GM18520 (cell line): ENCODE data around the gene OR6Y1.

ENCODE experiments used
- ATAC-seq: cut with Tn5 transposase; IDR thresholded peaks from one replicate; pipeline ENCODE4 v1.9.1; 2021; ENCODE audit not compliant: unreplicated experiment

The OR6Y1 gene, protein sequence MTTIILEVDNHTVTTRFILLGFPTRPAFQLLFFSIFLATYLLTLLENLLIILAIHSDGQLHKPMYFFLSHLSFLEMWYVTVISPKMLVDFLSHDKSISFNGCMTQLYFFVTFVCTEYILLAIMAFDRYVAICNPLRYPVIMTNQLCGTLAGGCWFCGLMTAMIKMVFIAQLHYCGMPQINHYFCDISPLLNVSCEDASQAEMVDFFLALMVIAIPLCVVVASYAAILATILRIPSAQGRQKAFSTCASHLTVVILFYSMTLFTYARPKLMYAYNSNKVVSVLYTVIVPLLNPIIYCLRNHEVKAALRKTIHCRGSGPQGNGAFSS

DNA sequence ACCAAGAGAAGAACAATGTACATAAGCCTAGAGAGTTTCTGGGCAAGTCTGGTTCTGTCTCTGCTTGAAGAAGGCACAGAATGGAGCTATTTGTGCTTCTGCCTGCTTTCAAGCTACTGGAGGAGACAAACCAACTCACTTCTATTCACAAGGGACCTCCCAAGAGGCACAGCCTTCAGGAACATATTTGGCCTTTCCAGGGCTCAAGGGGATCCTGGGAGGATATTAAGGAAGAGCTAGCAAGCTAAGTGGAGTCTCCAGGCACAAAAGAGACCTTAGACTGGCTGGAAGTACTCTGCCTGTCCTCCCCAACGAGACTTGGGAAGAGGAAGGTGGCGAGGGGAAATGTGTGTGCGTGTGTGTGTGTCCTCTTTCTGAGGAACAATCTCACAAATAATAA, at the start of gene OR6Y1:
Gene OR6Y1 (minus strand): TSS at position 54 of the 400 bp plus-strand sequence. CDS start 6,300 bp downstream, outside the sequence.
- ATAC-seq, result no peak

DNA sequence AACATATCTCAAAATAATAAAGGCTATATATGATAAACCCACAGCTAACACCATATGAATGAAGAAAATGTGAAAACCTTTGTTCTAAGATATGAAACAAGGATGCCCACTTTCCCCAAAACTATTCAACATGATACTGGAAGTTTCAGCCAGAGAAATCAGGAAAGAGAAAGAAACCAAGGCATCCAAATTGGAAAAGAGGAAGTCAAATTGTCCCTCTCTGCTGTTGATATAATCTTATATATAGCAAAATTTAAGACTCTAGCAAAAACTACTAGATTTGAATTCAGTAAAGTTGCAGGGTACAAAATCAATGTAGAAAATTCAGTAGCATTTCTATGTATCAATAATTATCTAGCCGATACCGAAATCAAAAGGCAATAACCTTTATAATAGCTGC, 46.5 kb upstream of the OR6Y1 start:
- ATAC-seq, result no peak

- ATAC-seq, result no peak
Observed at GRCh38 chr1:158586942-158587341, 32.7 kb upstream of the OR6Y1 start.

- no peak for ATAC-seq
Observed at GRCh38 chr1:158583962-158584361, 29.8 kb upstream of the OR6Y1 start.

DNA sequence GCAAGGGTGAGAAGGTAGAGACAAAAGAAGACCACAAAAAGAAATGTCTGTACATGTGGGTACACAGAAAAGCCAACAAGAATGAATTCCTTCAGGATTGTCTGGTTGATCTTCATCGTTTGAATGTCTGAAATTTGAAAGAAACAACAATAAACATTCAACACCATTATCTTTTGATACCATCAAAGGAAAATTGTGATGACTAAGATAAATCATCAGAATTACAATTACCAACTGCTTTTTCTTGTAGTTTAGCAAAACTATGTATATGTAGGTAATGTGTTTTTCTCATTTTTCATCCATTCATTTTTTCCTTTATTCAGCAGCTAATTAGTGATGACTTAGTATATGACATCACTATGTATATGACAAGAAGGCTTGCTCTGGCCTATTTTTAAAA, 25.5 kb upstream of the OR6Y1 start, which contains the start of gene OR10X1:
Gene OR10X1 (minus strand): TSS at position 167 of the 400 bp plus-strand sequence. CDS start 0 bp downstream, at position 167.
- ATAC-seq, result no peak

- no peak for ATAC-seq
Observed at GRCh38 chr1:158577561-158577960, 23.4 kb upstream of the OR6Y1 start.

GRCh38 chr1:158572226-158572625, 18.0 kb upstream of the OR6Y1 start:
- ATAC-seq, result no peak

- no peak for ATAC-seq
Observed at GRCh38 chr1:158570480-158570879, 16.3 kb upstream of the OR6Y1 start, which contains the start of gene OR6P1. TSS of gene OR6P1 (minus strand) at chr1:158570580. CDS start at chr1:158563604, 6,976 bp downstream.

GRCh38 chr1:158564608-158565007, 10.4 kb upstream of the OR6Y1 start:
- no peak for ATAC-seq

- ATAC-seq, result no peak
Observed at GRCh38 chr1:158563853-158564252, 9.6 kb upstream of the OR6Y1 start.

DNA sequence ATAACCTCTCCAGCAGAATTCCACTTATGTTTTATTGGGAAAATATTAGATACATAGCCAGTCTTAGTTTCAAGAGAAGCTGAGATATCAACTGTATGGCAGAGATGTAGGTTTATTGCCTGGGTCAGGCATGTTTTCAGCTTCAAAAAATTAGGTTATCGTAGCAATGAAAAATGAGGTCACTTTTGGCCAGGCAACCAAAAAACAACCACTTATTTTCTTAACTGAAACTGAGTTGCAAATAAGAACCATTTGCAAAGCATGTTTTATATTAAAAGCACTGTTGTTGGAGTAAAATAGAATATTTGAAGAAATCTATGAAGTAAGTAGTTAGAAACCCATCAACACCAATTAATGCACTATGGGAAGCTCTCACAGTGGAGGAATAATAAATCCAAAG, 5.5 kb upstream of the OR6Y1 start:
- no peak for ATAC-seq

- ATAC-seq, result no peak
Observed at GRCh38 chr1:158552296-158552695, 1.9 kb downstream of the OR6Y1 start.

- ATAC-seq, result no peak
Observed at GRCh38 chr1:158547533-158547932, 6.7 kb downstream of the OR6Y1 start.

DNA sequence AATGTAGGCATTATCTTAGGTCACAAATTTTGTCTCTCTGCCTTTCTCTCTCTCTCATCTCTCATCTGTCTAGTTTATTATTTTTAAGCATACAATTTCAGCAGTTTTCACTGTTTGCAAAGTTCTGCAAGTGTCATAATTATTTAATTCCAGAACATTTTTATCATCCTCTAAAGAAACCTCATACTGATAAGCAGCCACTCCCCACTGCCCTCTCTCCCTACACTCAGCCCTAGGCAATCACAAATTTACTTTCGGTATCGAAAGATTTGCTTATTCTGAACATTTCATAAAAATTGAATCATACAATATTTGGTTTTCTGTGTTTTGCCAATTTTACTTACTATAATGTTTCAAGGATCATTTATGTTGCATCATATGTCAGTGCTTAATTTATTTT, 16.6 kb downstream of the OR6Y1 start:
- no peak for ATAC-seq

DNA sequence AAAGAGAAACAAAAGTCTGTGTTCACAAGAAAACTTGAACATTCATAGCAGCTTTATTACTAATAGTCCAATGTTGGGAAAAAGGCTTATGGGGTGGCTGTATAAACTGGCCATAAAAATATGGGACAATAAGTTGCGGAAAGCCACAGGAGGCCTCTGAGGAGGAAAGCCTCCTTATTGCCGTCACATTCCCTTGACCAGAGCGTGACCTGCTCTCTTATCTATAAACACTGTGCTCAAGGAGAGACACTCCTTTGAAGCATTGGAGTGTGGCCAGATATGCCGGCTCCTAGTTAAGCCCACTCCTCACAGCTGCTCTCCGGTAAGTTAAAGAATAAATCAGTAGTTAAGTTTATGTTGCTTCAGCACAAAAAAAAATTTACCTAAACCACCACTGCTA, 19.7 kb downstream of the OR6Y1 start:
- no peak for ATAC-seq

- no peak for ATAC-seq
Observed at GRCh38 chr1:158527190-158527815, 26.9 kb downstream of the OR6Y1 start.

DNA sequence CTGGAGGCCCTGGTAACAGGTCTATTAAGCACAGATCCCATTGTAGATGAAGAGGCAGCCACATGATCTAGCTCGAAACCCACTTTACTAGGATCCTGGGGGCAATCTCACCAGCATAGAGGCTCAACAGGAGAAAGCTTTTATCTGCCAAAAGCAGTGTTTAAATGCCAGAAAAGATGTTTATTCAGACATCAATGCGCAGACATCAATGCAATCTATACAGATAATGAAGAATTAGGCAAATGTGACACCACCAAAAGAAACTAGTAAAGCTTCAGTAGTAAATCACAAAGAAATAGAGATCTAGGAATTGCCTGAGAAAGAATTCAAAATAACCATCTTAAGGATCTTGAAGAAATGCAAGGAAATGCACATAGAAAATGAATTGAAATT, 32.5 kb downstream of the OR6Y1 start:
- ATAC-seq, result no peak

DNA sequence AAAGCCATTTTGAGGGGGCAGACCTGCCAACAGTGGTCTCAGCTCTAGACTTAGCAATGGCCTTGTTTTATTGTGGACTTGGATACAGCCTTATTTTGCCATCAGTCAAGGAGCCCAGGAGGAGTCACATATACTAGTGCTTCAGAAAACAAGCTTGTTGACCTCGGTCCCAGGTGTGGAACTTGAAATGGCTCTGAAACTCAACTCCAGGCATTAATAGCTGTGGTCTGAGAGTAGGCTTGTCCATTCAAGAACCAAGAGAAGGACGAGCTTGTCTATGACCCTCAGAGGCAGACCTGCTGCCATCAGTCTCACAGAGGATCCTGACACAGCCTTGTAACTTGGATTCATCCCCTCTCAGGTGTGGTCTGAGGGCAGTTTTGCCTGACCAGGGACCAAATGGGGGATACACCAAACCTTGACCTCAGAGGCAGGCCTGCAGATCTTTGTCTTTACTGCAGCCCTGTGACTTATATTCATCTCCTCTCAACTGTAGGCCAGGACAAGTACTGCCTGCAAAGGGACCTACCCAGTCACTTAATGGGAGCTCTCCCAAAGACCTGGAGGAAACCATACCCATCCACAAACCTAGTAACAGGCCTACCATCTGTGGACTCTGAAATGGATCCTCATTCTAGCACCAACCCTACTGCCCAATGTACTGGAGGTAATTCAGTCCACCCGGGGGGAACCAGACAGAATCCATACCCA, 33.1 kb downstream of the OR6Y1 start:
- ATAC-seq, result no peak

DNA sequence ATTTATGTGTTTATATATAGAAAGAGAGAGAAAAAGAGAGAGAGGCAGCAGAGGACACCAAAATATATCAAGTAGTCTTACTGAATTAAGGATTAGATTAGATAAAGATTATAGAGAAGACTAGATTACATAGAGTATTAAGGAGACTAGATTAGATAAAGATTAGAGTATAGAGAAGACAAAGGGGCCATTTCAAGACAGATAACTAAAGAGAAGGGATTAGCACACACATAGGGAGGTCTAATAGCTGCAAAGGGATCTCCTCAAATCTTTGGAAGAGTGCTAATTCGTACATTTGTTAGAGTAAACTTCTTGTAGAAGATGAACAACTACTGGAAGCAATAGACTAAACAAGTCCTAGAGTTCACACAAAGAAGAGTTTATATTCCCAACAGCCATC, 34.2 kb downstream of the OR6Y1 start:
- ATAC-seq, result no peak

- ATAC-seq, result no peak
Observed at GRCh38 chr1:158516966-158517365, 37.2 kb downstream of the OR6Y1 start.

DNA sequence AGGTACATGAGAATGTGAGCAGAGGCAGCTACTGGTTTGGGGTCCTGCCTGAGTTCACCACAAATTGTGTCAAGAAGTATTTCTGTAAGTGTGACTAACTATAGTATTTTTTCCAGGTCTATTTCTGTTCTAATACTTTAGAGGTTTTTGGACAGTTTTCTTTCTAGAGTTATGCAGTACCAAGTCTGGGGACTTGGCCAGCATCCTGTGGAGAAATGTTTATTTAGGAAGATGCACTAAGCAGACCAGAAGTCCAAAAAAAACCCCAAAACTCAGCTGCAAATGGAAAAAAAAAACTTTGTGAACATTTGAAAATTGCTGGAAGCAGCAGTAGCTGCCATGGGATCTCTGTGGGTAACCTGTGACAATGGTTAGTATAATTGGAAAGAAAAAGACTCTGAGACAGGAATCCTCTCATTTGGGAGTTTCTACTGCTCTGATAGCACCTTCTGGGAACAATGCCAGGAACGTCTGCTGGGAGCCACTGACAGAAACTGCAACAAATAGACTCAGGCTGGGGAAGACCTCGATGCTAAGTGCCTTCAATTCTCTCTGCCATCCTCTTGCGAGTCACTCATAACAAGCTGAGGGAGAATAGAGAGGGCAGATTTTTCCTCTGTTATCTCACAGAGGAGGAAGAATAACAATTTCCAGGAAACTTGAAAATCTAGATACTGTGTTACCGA, 44.6 kb downstream of the OR6Y1 start:
- no peak for ATAC-seq
